Measurements from ENCODE around the gene UCK1.

The UCK1 gene
- long read RNA-seq, transcript UCK1-209 (7 exons, 788 nt): minor isoform, 5 of 75 reads
- long read RNA-seq, transcript UCK1-204 (7 exons, 2,167 nt): major isoform, 56 of 75 reads
- long read RNA-seq, partial matches to known transcripts: 3 of 75 reads
- long read RNA-seq, other reads (novel, unspliced or antisense): 9 of 75 reads

- H3K27ac ChIP-seq (replicated peaks): peak within 1 kb of the TSS; percentile 53
- H3K27me3 ChIP-seq (ENCODE audit: insufficient read depth, poor library complexity, severe bottlenecking): no peaks in the 10 kb centered on the region
- TF ChIP-seq SPI1 (IDR thresholded peaks at IDR 0.05; ENCODE audit: borderline replicate concordance, low read depth) (no peak), GABPA (IDR thresholded peaks at IDR 0.05; ENCODE audit: low read depth) (peak; percentile 81), REST (IDR thresholded peaks at IDR 0.05; ENCODE audit: insufficient replicate concordance, low read depth) (peak; percentile 21)
- H3K4me3 ChIP-seq (replicated peaks; ENCODE audit: insufficient read depth, low read length): peak within 1 kb of the TSS; percentile 92
- peak; percentile 62 to 75 for DNase-seq (ENCODE audit: low read depth in 1 of 2, low spot score in 1 of 2)
Measured at GRCh38 chr9:131530920-131531832, at the start of gene UCK1. Gene UCK1 (minus strand): TSS chr9:131531263. CDS start chr9:131531174, 89 bp downstream.

- no peak for TF ChIP-seq CTCF (IDR thresholded peaks at IDR 0.05; ENCODE audit: insufficient read depth, low read length)
- no peak for TF ChIP-seq GABPA (IDR thresholded peaks at IDR 0.05; ENCODE audit: low read depth)
- TF ChIP-seq POLR2AphosphoS5 (IDR thresholded peaks at IDR 0.05; ENCODE audit: low read depth): no peak
- no peak for TF ChIP-seq REST (IDR thresholded peaks at IDR 0.05; ENCODE audit: insufficient replicate concordance, low read depth)
- TF ChIP-seq SPI1 (IDR thresholded peaks at IDR 0.05; ENCODE audit: borderline replicate concordance, low read depth): no peak
- Histone ChIP-seq H3K4me3 (replicated peaks; ENCODE audit: insufficient read depth, low read length) (no peak overlapping the region), H3K27ac (replicated peaks) (no peak overlapping the region), H3K27me3 (ENCODE audit: insufficient read depth, poor library complexity, severe bottlenecking) (no peaks in the 10 kb centered on the region)
- DNase-seq (ENCODE audit: low read depth in 1 of 2, low spot score in 1 of 2): no peak
Measured at GRCh38 chr9:131580358-131580757, 49.3 kb upstream of the UCK1 start.

GRCh38 chr9:131579789-131580211 is 48.7 kb upstream of the UCK1 start:
- H3K27ac ChIP-seq (replicated peaks): no peak overlapping the region
- H3K27me3 ChIP-seq (ENCODE audit: insufficient read depth, poor library complexity, severe bottlenecking): no peaks in the 10 kb centered on the region
- no peak for TF ChIP-seq SPI1 (IDR thresholded peaks at IDR 0.05; ENCODE audit: borderline replicate concordance, low read depth)
- no peak for TF ChIP-seq POLR2AphosphoS5 (IDR thresholded peaks at IDR 0.05; ENCODE audit: low read depth)
- TF ChIP-seq GABPA (IDR thresholded peaks at IDR 0.05; ENCODE audit: low read depth): no peak
- no peak for TF ChIP-seq REST (IDR thresholded peaks at IDR 0.05; ENCODE audit: insufficient replicate concordance, low read depth)
- TF ChIP-seq CTCF (IDR thresholded peaks at IDR 0.05; ENCODE audit: insufficient read depth, low read length): no peak
- no peak for DNase-seq (ENCODE audit: low read depth in 1 of 2, low spot score in 1 of 2)
- H3K4me3 ChIP-seq (replicated peaks; ENCODE audit: insufficient read depth, low read length): no peak overlapping the region
